ENCODE results near the gene CHMP5. TPM values are rescaled to one million over a fixed set of nuclear protein-coding genes. Genes with fewer than 3 reads are reported as not detected.

CHMP5 gene
- total RNA-seq, result 10 to 100 TPM; 39.5 to 60.4 (median 56.0) TPM

GRCh38 chr9:33264473-33265177, at the start of gene CHMP5, which contains the start of gene BAG1:
TSS of gene CHMP5 (plus strand) at chr9:33265049. CDS start at chr9:33265079, 30 bp downstream.
TSS of gene BAG1 (minus strand) at chr9:33264708.
- ATAC-seq (ENCODE audit: low FRiP score), result peak; percentile 99
- peak; percentile 99 for DNase-seq (ENCODE audit: low spot score)
- no peak for TF ChIP-seq CTCF (IDR thresholded peaks at IDR 0.05)

GRCh38 chr9:33220681-33221567, 43.9 kb upstream of the CHMP5 start:
- no peak for DNase-seq (ENCODE audit: low spot score)
- TF ChIP-seq CTCF (IDR thresholded peaks at IDR 0.05), result no peak
- ATAC-seq (ENCODE audit: low FRiP score), result peak; percentile 38

- DNase-seq (ENCODE audit: low spot score), result no peak
- TF ChIP-seq CTCF (IDR thresholded peaks at IDR 0.05), result no peak
- ATAC-seq (ENCODE audit: low FRiP score), result no peak
Observed at GRCh38 chr9:33221568-33221884, 43.3 kb upstream of the CHMP5 start.

- DNase-seq (ENCODE audit: low spot score) (no peak), ATAC-seq (ENCODE audit: low FRiP score) (no peak)
- no peak for TF ChIP-seq CTCF (IDR thresholded peaks at IDR 0.05)
Observed at GRCh38 chr9:33222031-33222430, 42.8 kb upstream of the CHMP5 start.

GRCh38 chr9:33223696-33224095, 41.2 kb upstream of the CHMP5 start:
- ATAC-seq (ENCODE audit: low FRiP score) (no peak), DNase-seq (ENCODE audit: low spot score) (no peak)
- TF ChIP-seq CTCF (IDR thresholded peaks at IDR 0.05), result no peak

GRCh38 chr9:33225319-33226147, 39.3 kb upstream of the CHMP5 start:
- DNase-seq (ENCODE audit: low spot score) (peak; percentile 49), ATAC-seq (ENCODE audit: low FRiP score) (peak; percentile 60)
- TF ChIP-seq CTCF (IDR thresholded peaks at IDR 0.05), result peak in 2 of 3 donors; percentile 61 to 63

Data from omental fat pad (tissue), 4 donors.